GM03348 (cell line): Measurements from ENCODE around the gene SKIC2.

Experiments
- DNase-seq: peaks from one replicate; pipeline ENCODE4 v3.0.0; 2012; ENCODE audit warnings: low spot score

The SKIC2 gene

GRCh38 chr6:31945507-31946369 lies 13.2 kb upstream of the SKIC2 start, which contains the start of gene CFB:
CFB (plus strand) TSS chr6:31946095; CDS start chr6:31946222, 127 bp downstream.
- peak; percentile 93 for DNase-seq

- DNase-seq: no peak
These were observed 12.5 kb upstream of the SKIC2 start for GRCh38 chr6:31946370-31946885.

GRCh38 chr6:31947070-31947675 lies 11.8 kb upstream of the SKIC2 start:
- DNase-seq: no peak

DNA sequence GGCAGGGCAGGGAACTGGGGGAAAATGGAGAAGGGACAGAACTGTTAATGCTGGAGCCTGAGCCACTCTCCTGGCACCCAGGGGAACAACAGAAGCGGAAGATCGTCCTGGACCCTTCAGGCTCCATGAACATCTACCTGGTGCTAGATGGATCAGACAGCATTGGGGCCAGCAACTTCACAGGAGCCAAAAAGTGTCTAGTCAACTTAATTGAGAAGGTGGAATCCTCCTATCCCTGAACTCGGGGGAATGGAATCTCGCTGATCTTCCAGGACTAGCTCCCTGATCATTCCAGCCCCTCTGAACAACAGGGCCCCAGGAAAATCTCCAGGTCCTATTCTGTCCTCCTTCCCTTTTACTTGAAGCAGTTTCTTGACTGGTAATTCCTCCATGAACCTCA lies 11.1 kb upstream of the SKIC2 start:
- DNase-seq: no peak

DNA sequence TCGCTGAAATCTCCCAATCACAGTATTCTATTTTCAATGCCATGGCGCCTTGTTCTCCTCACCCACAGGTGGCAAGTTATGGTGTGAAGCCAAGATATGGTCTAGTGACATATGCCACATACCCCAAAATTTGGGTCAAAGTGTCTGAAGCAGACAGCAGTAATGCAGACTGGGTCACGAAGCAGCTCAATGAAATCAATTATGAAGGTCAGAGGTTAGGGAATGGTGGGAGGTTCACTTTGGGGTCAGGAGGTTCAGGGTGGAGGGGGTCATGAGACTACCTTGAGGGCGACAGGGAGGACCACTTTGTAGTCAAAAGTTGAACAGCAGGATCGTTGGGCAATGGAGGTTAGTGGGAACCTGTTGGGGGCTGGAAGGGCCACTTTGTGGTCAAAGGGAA lies 10.7 kb upstream of the SKIC2 start:
- DNase-seq: no peak

- no peak for DNase-seq
These were observed 10.1 kb upstream of the SKIC2 start for GRCh38 chr6:31948753-31949413.

DNA sequence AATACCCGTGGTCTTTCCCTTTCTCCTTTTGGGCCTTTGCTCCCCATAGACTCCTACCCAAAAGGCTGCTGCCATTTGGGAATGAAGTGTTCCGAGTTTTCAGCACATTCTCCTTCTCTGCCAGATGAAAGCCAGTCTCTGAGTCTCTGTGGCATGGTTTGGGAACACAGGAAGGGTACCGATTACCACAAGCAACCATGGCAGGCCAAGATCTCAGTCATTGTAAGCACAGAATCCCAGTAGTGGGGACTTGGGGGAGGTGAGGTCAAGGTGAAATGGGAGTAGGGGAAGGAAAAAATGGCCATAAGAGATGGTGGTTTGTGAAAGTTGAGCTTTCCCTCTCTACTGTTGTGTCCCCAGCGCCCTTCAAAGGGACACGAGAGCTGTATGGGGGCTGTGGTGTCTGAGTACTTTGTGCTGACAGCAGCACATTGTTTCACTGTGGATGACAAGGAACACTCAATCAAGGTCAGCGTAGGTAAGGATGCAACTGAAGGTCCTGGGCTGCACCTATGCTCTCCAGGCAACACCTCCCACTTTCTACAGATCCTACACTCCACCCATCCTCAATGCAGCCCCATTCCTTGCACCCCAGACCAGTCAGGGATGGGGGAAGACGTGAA lies 8.9 kb upstream of the SKIC2 start:
- no peak for DNase-seq

GRCh38 chr6:31952140-31952805 lies 6.7 kb upstream of the SKIC2 start:
- peak; percentile 84 for DNase-seq

DNA sequence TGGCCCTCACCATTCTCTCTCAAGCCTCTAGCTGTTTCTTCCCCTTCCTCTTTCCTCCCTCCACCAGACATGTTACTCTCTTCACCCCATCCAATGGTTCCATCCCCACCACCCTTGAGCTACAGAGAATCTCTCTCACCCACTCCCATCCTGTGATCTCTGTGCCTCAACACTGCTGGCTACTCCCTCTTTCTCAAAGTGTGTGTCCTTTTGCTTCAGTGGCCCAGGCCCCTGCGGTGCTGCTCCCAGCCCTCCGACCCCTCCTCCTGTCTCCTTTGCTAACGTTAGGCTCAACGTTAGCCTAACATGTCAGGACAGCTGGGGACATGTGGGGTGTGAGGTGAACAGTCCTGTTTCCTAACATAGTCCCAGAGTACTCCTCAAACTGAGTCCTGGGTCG lies 6.1 kb upstream of the SKIC2 start:
- no peak for DNase-seq

DNA sequence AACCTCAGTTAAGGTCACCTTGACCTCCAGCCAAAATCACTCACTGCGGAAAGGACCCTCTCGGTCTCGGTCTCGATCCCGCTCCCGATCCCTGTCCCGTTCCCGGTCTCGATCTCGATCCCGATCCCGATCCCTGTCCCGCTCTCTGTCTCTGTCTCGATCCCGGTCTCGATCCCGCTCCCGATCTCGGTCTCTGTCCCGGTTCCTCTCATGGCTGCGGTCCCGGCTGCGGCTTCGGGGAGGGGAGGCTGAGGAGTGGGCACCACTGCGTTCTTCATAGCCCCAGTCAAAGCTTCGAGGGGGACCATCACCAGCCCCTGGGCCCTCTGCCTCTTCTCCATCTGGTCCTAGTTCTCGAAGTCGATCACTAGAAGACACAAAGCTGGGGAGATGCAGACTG lies 4.5 kb upstream of the SKIC2 start:
- no peak for DNase-seq

GRCh38 chr6:31956796-31957195 lies 2.2 kb upstream of the SKIC2 start:
- no peak for DNase-seq

GRCh38 chr6:31958412-31958740 lies 599 bp upstream of the SKIC2 start:
- DNase-seq: no peak

- no peak for DNase-seq
These were observed 2.6 kb downstream of the SKIC2 start for GRCh38 chr6:31961616-31962015.

DNA sequence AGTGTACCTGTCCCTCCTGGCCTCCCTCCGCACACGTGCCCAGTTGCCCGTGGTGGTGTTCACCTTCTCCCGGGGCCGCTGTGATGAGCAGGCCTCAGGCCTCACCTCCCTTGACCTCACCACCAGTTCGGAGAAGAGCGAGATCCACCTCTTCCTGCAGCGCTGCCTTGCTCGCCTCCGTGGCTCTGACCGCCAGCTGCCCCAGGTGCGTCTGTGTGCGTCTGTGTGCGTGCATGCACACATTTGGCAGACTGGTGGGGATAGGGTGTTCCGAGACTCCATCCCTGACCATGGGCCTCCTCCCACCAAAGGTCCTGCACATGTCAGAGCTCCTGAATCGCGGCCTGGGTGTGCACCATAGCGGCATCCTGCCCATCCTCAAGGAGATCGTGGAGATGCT lies 4.9 kb downstream of the SKIC2 start:
- DNase-seq: no peak

- DNase-seq: no peak
These were observed 6.7 kb downstream of the SKIC2 start for GRCh38 chr6:31965700-31966099.

DNA sequence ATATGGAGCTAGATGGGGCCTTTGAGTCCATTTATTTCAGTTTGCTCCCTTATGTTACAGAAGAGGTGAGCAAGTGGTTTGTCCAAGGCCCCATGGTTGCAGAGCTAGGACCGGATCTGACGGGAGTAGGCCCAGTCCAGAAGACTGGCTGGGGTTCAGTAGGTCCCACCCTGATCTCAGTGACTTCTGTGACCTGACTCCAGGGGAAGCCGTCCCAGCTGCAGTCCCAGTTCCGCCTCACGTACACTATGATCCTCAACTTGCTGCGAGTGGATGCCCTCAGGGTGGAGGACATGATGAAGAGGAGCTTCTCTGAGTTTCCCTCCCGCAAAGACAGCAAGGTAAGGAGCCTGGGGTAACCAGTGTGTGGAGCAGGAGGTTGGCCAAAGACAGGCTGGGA lies 7.5 kb downstream of the SKIC2 start:
- DNase-seq: no peak

DNA sequence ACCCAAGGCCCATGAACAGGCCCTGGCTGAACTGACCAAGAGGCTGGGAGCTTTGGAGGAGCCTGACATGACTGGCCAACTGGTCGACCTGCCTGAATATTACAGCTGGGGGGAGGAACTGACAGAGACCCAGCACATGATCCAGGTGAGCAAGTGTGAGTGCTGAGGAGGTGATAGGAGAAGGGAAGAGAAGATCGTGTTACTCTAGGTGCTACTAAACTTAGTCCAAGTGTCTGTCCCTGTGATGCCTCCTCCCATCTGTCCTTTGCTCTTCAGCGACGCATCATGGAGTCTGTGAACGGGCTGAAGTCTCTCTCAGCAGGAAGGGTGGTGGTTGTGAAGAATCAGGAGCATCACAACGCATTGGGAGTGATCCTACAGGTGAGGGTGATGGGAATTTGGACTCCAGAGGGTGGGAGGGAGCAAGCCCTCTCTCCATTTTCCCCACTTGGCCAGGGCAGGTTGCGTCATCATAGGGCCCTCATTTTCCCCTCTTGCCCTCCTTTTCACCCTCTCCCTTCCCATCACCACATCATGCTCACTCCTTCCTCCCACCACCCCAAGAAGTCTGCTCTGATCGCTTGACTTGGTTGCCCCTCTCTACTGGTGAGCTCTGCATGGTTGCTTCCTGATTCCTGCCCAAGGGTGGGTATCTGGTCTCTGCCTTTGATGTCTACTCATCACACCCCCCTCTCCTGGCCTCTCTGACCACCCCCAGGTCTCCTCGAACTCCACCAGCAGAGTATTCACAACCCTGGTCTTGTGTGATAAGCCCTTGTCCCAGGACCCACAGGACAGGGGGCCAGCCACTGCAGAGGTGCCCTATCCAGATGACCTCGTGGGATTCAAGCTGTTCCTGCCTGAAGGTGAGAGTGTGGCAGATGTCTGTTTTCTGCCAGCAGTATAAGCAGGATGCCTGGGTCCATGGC lies 8.3 kb downstream of the SKIC2 start:
- no peak for DNase-seq

GRCh38 chr6:31967926-31968320 lies 8.9 kb downstream of the SKIC2 start:
- DNase-seq: no peak

GRCh38 chr6:31968326-31968725 lies 9.4 kb downstream of the SKIC2 start:
- DNase-seq: no peak

DNA sequence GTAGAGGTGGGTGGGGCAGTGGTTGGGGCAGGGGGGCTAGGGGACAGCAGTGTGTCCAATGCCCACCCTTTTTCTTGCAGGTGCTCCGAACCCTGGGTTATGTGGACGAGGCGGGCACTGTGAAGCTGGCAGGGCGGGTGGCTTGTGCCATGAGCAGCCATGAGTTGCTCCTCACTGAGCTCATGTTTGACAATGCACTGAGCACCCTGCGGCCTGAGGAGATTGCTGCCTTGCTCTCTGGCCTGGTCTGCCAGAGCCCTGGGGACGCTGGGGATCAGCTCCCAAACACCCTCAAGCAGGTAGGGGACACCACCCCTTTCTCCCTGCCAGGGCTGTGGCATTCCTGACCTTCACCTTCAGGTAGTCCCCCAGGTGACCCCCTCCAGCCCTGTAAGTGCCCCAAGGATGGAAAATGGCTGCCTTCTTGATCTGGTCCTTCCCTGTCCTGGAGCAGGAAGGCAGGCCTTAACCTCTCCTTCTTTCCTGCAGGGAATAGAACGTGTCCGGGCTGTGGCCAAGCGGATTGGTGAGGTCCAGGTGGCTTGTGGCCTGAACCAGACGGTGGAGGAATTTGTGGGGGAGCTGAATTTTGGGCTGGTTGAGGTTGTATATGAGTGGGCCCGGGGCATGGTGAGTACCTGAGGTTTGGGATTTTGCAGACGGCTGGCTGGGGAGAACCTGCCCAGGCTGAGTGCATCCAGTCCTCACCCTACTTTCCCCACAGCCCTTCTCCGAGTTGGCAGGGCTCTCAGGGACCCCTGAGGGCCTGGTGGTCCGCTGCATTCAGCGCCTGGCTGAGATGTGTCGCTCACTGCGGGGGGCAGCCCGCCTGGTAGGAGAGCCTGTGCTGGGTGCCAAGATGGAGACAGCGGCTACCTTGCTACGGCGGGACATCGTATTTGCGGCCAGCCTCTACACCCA lies 10.1 kb downstream of the SKIC2 start:
- no peak for DNase-seq
